A204.1 (cell line): ENCODE measurements around the gene CNPPD1.

Source experiments
- FAIRE-seq: peaks from 2 replicates; lab custom pipeline; 2012; peaks lifted over from hg19 to GRCh38; lab: Jason Lieb, UNC

CNPPD1 gene

GRCh38 chr2:219176818-219177551 lies at the start of gene CNPPD1:
CNPPD1 (minus strand) TSS chr2:219176925; CDS start chr2:219176828, 97 bp downstream.
- FAIRE-seq, result no peak

- no peak for FAIRE-seq
Observed at GRCh38 chr2:219225350-219225749, 48.6 kb upstream of the CNPPD1 start.

- no peak for FAIRE-seq
Observed at GRCh38 chr2:219223831-219224610, 47.3 kb upstream of the CNPPD1 start.

GRCh38 chr2:219221957-219222518 lies 45.3 kb upstream of the CNPPD1 start:
- FAIRE-seq, result no peak

- FAIRE-seq, result no peak
Observed at GRCh38 chr2:219220652-219221402, 44.1 kb upstream of the CNPPD1 start.

GRCh38 chr2:219219784-219220532 lies 43.2 kb upstream of the CNPPD1 start:
- FAIRE-seq, result no peak

GRCh38 chr2:219218732-219219701 lies 42.3 kb upstream of the CNPPD1 start, which contains the start of gene ABCB6:
ABCB6 (minus strand) TSS chr2:219218958; CDS start chr2:219218673, 285 bp downstream.
- no peak for FAIRE-seq

- FAIRE-seq, result no peak
Observed at GRCh38 chr2:219218217-219218731, 41.5 kb upstream of the CNPPD1 start.

GRCh38 chr2:219216535-219216915 lies 39.8 kb upstream of the CNPPD1 start:
- no peak for FAIRE-seq

GRCh38 chr2:219215871-219216534 lies 39.3 kb upstream of the CNPPD1 start:
- FAIRE-seq, result no peak

- no peak for FAIRE-seq
Observed at GRCh38 chr2:219214786-219215185, 38.1 kb upstream of the CNPPD1 start.

GRCh38 chr2:219214141-219214540 lies 37.4 kb upstream of the CNPPD1 start:
- FAIRE-seq, result no peak

- FAIRE-seq, result no peak
Observed at GRCh38 chr2:219213486-219214071, 36.9 kb upstream of the CNPPD1 start.

- no peak for FAIRE-seq
Observed at GRCh38 chr2:219213026-219213415, 36.3 kb upstream of the CNPPD1 start.

- FAIRE-seq, result no peak
Observed at GRCh38 chr2:219210886-219211362, 34.2 kb upstream of the CNPPD1 start.

GRCh38 chr2:219210196-219210885 lies 33.6 kb upstream of the CNPPD1 start:
- no peak for FAIRE-seq

GRCh38 chr2:219209236-219210195 lies 32.8 kb upstream of the CNPPD1 start:
- FAIRE-seq, result no peak
